ENCODE results near the gene EFNB2. TPM values are rescaled to one million over a fixed set of nuclear protein-coding genes. Genes with fewer than 3 reads are reported as not detected.

Gene EFNB2
- total RNA-seq, 1 experiment from 2014 or later, result 16.4 TPM

GRCh38 chr13:106445996-106446395 is 89.5 kb downstream of the EFNB2 start:
- Histone ChIP-seq H3K4me1 (ENCODE audit: insufficient read depth, low read length) (no peaks in the 10 kb centered on the region), H3K27ac (ENCODE audit: low read length) (no peak overlapping the region), H3K4me3 (ENCODE audit: low read length) (no peak overlapping the region), H3K9me3 (ENCODE audit: low read length) (no peaks in the 10 kb centered on the region), H3K9ac (ENCODE audit: low read length) (no peak overlapping the region), H3K9me2 (replicated peaks; ENCODE audit: low read length) (no peaks in the 10 kb centered on the region), H3K79me2 (ENCODE audit: low read length) (no peaks in the 10 kb centered on the region), H3F3A (ENCODE audit: low read length, unreplicated experiment) (no peaks in the 10 kb centered on the region), H3K4me2 (ENCODE audit: low read length) (no peak overlapping the region), H3K36me3 (ENCODE audit: low read depth, low read length) (no peaks in the 10 kb centered on the region), H3K27me3 (ENCODE audit: low read length) (no peaks in the 10 kb centered on the region), H2AFZ (ENCODE audit: low read length) (no peak overlapping the region), H4K20me1 (ENCODE audit: low read length) (no peaks in the 10 kb centered on the region)
- TF ChIP-seq, protein P1, sequence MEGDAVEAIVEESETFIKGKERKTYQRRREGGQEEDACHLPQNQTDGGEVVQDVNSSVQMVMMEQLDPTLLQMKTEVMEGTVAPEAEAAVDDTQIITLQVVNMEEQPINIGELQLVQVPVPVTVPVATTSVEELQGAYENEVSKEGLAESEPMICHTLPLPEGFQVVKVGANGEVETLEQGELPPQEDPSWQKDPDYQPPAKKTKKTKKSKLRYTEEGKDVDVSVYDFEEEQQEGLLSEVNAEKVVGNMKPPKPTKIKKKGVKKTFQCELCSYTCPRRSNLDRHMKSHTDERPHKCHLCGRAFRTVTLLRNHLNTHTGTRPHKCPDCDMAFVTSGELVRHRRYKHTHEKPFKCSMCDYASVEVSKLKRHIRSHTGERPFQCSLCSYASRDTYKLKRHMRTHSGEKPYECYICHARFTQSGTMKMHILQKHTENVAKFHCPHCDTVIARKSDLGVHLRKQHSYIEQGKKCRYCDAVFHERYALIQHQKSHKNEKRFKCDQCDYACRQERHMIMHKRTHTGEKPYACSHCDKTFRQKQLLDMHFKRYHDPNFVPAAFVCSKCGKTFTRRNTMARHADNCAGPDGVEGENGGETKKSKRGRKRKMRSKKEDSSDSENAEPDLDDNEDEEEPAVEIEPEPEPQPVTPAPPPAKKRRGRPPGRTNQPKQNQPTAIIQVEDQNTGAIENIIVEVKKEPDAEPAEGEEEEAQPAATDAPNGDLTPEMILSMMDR (conservative IDR thresholded peaks at IDR 0.05; ENCODE audit: low read depth, low read length), result no peak
- TF ChIP-seq EZH2 (IDR thresholded peaks at IDR 0.05; ENCODE audit: low read length, unreplicated experiment), result no peak
- no peak for TF ChIP-seq EZH2phosphoT487 (IDR thresholded peaks at IDR 0.05; ENCODE audit: borderline replicate concordance, low read length)
- DNase-seq (peak; percentile 22), ATAC-seq (no peak)
- ChIA-PET POLR2A (ENCODE audit: unreplicated experiment) (no interaction called here), CTCF (no interaction called here)
- intact Hi-C loops (cut with micrococcal nuclease), result no loop called here
- BruUV-seq (replicated peaks), result no TSS peak

DNA sequence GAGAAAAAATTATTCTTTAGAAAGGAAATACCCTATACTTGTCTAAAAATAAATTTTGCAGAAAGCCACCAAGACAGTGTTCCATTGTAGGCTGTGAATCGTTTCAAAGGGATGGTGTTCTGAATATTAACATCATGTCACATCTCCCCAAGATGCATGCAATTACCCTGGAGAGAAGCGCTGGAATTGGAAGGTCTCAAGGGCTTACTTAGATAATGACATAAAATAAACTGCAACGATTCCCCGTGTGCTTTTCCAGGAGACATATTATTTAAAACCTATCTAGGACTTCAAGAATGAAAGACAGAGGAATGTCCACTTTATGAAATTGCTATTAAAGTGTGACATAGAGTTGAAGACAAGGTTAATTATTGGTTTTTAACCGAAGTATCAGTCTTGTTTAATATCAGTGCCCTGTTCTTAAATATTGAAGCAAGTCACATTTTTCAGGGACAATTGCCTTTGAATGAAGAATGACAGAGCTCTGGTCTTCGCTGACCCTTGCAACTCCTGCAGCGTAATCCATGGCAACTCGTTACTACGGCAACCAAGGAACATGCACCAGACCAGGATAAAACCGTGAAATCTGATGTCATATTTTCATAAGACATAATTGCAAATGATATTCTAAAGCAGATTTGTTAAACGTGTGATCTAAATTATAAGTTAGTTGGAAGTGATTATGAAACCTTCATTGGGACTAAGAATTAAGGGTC is 91.7 kb downstream of the EFNB2 start:
- H3K9me3 ChIP-seq (ENCODE audit: low read length), result no peaks in the 10 kb centered on the region
- H3K4me3 ChIP-seq (ENCODE audit: low read length), result no peak overlapping the region
- TF ChIP-seq EZH2 (IDR thresholded peaks at IDR 0.05; ENCODE audit: low read length, unreplicated experiment) (no peak), EZH2phosphoT487 (IDR thresholded peaks at IDR 0.05; ENCODE audit: borderline replicate concordance, low read length) (no peak)
- TF ChIP-seq, protein P1 (conservative IDR thresholded peaks at IDR 0.05; ENCODE audit: low read depth, low read length), result no peak
- intact Hi-C loops (cut with micrococcal nuclease), result no loop called here
- no peaks in the 10 kb centered on the region for H3K79me2 ChIP-seq (ENCODE audit: low read length)
- DNase-seq (no peak), ATAC-seq (no peak)
- H4K20me1 ChIP-seq (ENCODE audit: low read length), result no peaks in the 10 kb centered on the region
- H3K9ac ChIP-seq (ENCODE audit: low read length), result no peak overlapping the region
- ChIA-PET POLR2A (ENCODE audit: unreplicated experiment) (no interaction called here), CTCF (interaction anchor here (0.6 kb wide), 1 partner anchor 1244 kb away, joined by 3 read pairs; no protein-coding TSS in a partner anchor)
- H3K27ac ChIP-seq (ENCODE audit: low read length), result no peak overlapping the region
- BruUV-seq (replicated peaks), result no TSS peak
- H3K4me2 ChIP-seq (ENCODE audit: low read length), result no peak overlapping the region
- no peaks in the 10 kb centered on the region for H3F3A ChIP-seq (ENCODE audit: low read length, unreplicated experiment)
- H3K9me2 ChIP-seq (replicated peaks; ENCODE audit: low read length), result no peaks in the 10 kb centered on the region
- H2AFZ ChIP-seq (ENCODE audit: low read length), result no peak overlapping the region
- H3K27me3 ChIP-seq (ENCODE audit: low read length), result no peaks in the 10 kb centered on the region
- no peaks in the 10 kb centered on the region for H3K4me1 ChIP-seq (ENCODE audit: insufficient read depth, low read length)
- no peaks in the 10 kb centered on the region for H3K36me3 ChIP-seq (ENCODE audit: low read depth, low read length)

- Histone ChIP-seq H4K20me1 (ENCODE audit: low read length) (no peaks in the 10 kb centered on the region), H3K27me3 (ENCODE audit: low read length) (no peaks in the 10 kb centered on the region), H3K36me3 (ENCODE audit: low read depth, low read length) (no peaks in the 10 kb centered on the region), H3K4me3 (ENCODE audit: low read length) (no peak overlapping the region), H3K9ac (ENCODE audit: low read length) (no peak overlapping the region), H3K4me1 (ENCODE audit: insufficient read depth, low read length) (no peaks in the 10 kb centered on the region), H3K9me2 (replicated peaks; ENCODE audit: low read length) (no peaks in the 10 kb centered on the region), H3K27ac (ENCODE audit: low read length) (no peak overlapping the region), H2AFZ (ENCODE audit: low read length) (no peak overlapping the region), H3K79me2 (ENCODE audit: low read length) (no peaks in the 10 kb centered on the region), H3K9me3 (ENCODE audit: low read length) (no peaks in the 10 kb centered on the region), H3F3A (ENCODE audit: low read length, unreplicated experiment) (no peaks in the 10 kb centered on the region), H3K4me2 (ENCODE audit: low read length) (no peak overlapping the region)
- ChIA-PET CTCF (no interaction called here), POLR2A (ENCODE audit: unreplicated experiment) (no interaction called here)
- ATAC-seq (no peak), DNase-seq (no peak)
- TF ChIP-seq, protein P1 (conservative IDR thresholded peaks at IDR 0.05; ENCODE audit: low read depth, low read length), result no peak
- TF ChIP-seq EZH2 (IDR thresholded peaks at IDR 0.05; ENCODE audit: low read length, unreplicated experiment) (no peak), EZH2phosphoT487 (IDR thresholded peaks at IDR 0.05; ENCODE audit: borderline replicate concordance, low read length) (no peak)
- BruUV-seq (replicated peaks), result no TSS peak
- intact Hi-C loops (cut with micrococcal nuclease), result no loop called here
These were observed 94.6 kb downstream of the EFNB2 start for GRCh38 chr13:106440866-106441265.
